Measurements from ENCODE around the gene HPCAL1. TPM values are rescaled to one million over a fixed set of nuclear protein-coding genes. Genes with fewer than 3 reads are reported as not detected.

Gene HPCAL1
- total RNA-seq, 4 donors from 2014 or later, result 26.4 to 45.7 (median 36.9) TPM

- no peak overlapping the region for H3K4me3 ChIP-seq (ENCODE audit: low read depth, poor library complexity, severe bottlenecking)
- 91 to 97% methylated on average over 4 to 5 of the region's 6 CpGs for WGBS, 2 donors
- TF ChIP-seq POLR2A (IDR thresholded peaks at IDR 0.05), result no peak
- TF ChIP-seq, protein P1, sequence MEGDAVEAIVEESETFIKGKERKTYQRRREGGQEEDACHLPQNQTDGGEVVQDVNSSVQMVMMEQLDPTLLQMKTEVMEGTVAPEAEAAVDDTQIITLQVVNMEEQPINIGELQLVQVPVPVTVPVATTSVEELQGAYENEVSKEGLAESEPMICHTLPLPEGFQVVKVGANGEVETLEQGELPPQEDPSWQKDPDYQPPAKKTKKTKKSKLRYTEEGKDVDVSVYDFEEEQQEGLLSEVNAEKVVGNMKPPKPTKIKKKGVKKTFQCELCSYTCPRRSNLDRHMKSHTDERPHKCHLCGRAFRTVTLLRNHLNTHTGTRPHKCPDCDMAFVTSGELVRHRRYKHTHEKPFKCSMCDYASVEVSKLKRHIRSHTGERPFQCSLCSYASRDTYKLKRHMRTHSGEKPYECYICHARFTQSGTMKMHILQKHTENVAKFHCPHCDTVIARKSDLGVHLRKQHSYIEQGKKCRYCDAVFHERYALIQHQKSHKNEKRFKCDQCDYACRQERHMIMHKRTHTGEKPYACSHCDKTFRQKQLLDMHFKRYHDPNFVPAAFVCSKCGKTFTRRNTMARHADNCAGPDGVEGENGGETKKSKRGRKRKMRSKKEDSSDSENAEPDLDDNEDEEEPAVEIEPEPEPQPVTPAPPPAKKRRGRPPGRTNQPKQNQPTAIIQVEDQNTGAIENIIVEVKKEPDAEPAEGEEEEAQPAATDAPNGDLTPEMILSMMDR (IDR thresholded peaks at IDR 0.05), result no peak
- DNase-seq (ENCODE audit: low spot score in 2 of 2), result no peak
- intact Hi-C loops (cut with DNase I; ENCODE audit: low total_unique reads), result loop anchor here (5.0 to 10.0 kb wide), 2 partner anchors 296 to 831 kb away; no protein-coding TSS in a partner anchor
Observed at GRCh38 chr2:10423400-10423774, 120.7 kb downstream of the HPCAL1 start.

GRCh38 chr2:10424051-10424450 is 121.3 kb downstream of the HPCAL1 start:
- intact Hi-C loops (cut with DNase I; ENCODE audit: low total_unique reads), result loop anchor here (5.0 to 10.0 kb wide), 2 partner anchors 297 to 831 kb away; no protein-coding TSS in a partner anchor
- 90% methylated on average over 11 of the region's 11 CpGs for WGBS, 2 donors

GRCh38 chr2:10424916-10425505 is 122.3 kb downstream of the HPCAL1 start:
- 91% methylated on average over 7 of the region's 8 CpGs for WGBS, 2 donors
- intact Hi-C loops (cut with DNase I; ENCODE audit: low total_unique reads), result loop anchor here (5.0 to 10.0 kb wide), 2 partner anchors 298 to 830 kb away; no protein-coding TSS in a partner anchor
- H3K4me3 ChIP-seq (ENCODE audit: low read depth, poor library complexity, severe bottlenecking), result no peak overlapping the region
- no peak for DNase-seq (ENCODE audit: low spot score in 2 of 2)
- TF ChIP-seq, protein P1 (IDR thresholded peaks at IDR 0.05), result no peak
- no peak for TF ChIP-seq POLR2A (IDR thresholded peaks at IDR 0.05)

More at GRCh38 chr2:10424051-10424450, 121.3 kb downstream of the HPCAL1 start:
- no peak for TF ChIP-seq POLR2A (IDR thresholded peaks at IDR 0.05)
- TF ChIP-seq, protein P1 (IDR thresholded peaks at IDR 0.05), result no peak
- no peak for DNase-seq (ENCODE audit: low spot score in 2 of 2)
- no peak overlapping the region for H3K4me3 ChIP-seq (ENCODE audit: low read depth, poor library complexity, severe bottlenecking)

DNA sequence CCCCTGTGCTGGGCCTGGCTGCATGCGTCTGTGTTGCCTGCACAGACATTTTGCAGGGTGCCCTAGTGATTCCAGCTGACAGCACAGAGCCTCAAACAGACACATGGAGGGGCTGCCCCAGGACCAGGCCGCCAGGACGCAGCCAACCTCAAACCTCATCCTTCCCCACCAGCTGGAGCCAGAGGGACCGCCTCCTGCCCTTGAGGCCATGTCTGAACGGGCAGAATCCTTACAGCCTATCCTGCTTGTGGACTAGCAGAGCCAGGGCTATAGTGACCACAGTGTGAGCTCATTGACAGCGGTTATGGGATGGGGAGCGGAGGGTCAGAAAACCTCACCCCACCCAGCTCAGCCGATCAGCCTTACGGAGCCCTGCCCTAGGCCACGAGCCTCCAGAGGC is 123.0 kb downstream of the HPCAL1 start:
- intact Hi-C loops (cut with DNase I; ENCODE audit: low total_unique reads), result loop anchor here (10.0 kb wide), 1 partner anchor 829 kb away; no protein-coding TSS in a partner anchor
- TF ChIP-seq, protein P1 (IDR thresholded peaks at IDR 0.05), result no peak
- no peak for TF ChIP-seq POLR2A (IDR thresholded peaks at IDR 0.05)
- DNase-seq (ENCODE audit: low spot score in 2 of 2), result no peak
- WGBS, 2 donors, result 78 to 92% methylated on average over 10 of the region's 10 CpGs
- H3K4me3 ChIP-seq (ENCODE audit: low read depth, poor library complexity, severe bottlenecking), result no peak overlapping the region

DNA sequence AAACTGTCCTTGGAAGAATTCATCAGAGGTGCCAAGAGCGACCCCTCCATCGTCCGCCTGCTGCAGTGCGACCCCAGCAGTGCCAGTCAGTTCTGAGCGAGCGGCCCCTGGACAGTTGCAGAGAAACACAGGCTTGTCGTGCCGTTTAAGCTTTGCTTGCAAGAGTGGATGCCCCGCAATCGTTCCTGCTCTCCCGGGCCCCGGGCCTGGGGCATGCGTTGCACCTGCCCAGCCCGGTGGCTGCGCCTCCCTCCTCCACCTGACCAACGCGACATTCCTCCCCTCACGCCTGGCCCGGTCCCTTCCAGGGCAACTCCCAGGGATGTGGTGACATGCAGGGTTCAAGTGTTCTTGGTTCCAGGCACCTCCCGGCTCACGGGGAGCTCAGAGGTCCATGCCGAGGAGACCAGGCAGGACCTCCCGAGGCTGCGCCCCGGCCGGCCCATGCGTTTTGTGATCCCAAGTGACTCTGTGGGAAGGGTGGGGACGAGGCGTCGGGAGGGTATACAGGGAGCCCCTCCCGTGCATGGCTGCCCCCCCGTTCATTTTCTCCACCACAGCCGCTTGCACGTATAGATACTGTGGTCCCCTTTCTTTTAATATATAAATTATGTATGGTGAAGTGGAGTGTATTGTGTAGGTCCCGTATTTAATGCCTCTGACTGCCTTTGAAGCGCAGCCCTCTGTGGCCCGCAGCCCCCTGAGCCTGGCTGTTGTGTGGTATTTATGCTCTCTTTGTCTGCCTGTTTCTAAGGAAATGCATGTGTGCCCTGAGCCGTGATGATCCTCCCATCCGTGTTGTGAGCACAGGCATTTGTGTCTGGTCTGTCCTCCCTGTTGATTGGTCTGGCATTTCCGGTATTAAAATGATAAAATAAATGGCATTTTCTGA is 124.3 kb downstream of the HPCAL1 start:
- TF ChIP-seq, protein P1 (IDR thresholded peaks at IDR 0.05), result no peak
- no peak for TF ChIP-seq POLR2A (IDR thresholded peaks at IDR 0.05)
- 89 to 91% methylated on average over 39 to 40 of the region's 40 CpGs for WGBS, 2 donors
- no peak overlapping the region for H3K4me3 ChIP-seq (ENCODE audit: low read depth, poor library complexity, severe bottlenecking)
- DNase-seq (ENCODE audit: low spot score in 2 of 2), result no peak
- intact Hi-C loops (cut with DNase I; ENCODE audit: low total_unique reads), result loop anchor here (10.0 kb wide), 1 partner anchor 828 kb away; no protein-coding TSS in a partner anchor

Data from lower leg skin (tissue), 4 donors.